HepG2 (cell line): ENCODE results near the gene SEC14L1. TPM values are rescaled to one million over a fixed set of nuclear protein-coding genes. Genes with fewer than 3 reads are reported as not detected.

Source experiments
- IKZF4 ChIP-seq: sonication (generic); formaldehyde crosslinking; IDR thresholded peaks from 2 replicates; pipeline ENCODE4 v1.5.1; 2020; ENCODE audit warnings: borderline replicate concordance, mild to moderate bottlenecking, low read depth, missing genetic modification reagents; ENCODE audit errors: not compliant biosample characterization
- NPAS2 ChIP-seq: sonication (generic); formaldehyde crosslinking; IDR thresholded peaks from 2 replicates; pipeline ENCODE4 v1.8.0; 2022; ENCODE audit warnings: mild to moderate bottlenecking, missing genetic modification reagents, borderline replicate concordance
- REXO4 ChIP-seq: sonication (generic); formaldehyde crosslinking; IDR thresholded peaks from 2 replicates; pipeline ENCODE4 v1.8.0; 2022; ENCODE audit warnings: missing genetic modification reagents, mild to moderate bottlenecking, borderline replicate concordance
- THRA ChIP-seq: sonication (generic); formaldehyde crosslinking; IDR thresholded peaks from 2 replicates; pipeline ENCODE4 v1.4.0; 2020; ENCODE audit warnings: missing genetic modification reagents, borderline replicate concordance
- ZBTB39 ChIP-seq: sonication (generic); formaldehyde crosslinking; IDR thresholded peaks from 2 replicates; pipeline ENCODE4 v1.5.0; 2020; ENCODE audit warnings: missing genetic modification reagents
- ZBTB49 ChIP-seq: sonication (generic); formaldehyde crosslinking; IDR thresholded peaks from 2 replicates; pipeline ENCODE4 v1.4.0; 2020; ENCODE audit warnings: missing genetic modification reagents, borderline replicate concordance
- ZGPAT ChIP-seq: IDR thresholded peaks from 2 replicates; pipeline ENCODE4 v1.6.1; 2016; ENCODE audit warnings: mild to moderate bottlenecking
- ZNF567 ChIP-seq: sonication (generic); formaldehyde crosslinking; IDR thresholded peaks from 2 replicates; pipeline ENCODE4 v1.8.1; 2023; ENCODE audit warnings: mild to moderate bottlenecking, missing genetic modification reagents, borderline replicate concordance
- polyA plus RNA-seq, 8 experiments: library from polyadenylated mRNA; depleted of rRNA in 3 of 8; stranded (reverse) in 7 of 8; unstranded in 1 of 8; fragments of >200 nt; fragmentation: Illumina TruSeq in 4 of 8; extraction: Trizol in 4 of 8; gene quantifications; 2 replicates each; pipeline versions ENCODE4 v1.2.1 to v1.2.3, GENCODE V29; 2011 to 2016; ENCODE audit warnings: low read depth in 4 of 8, missing spikeins in 1 of 8, mixed read lengths in 1 of 8; ENCODE audit not compliant: insufficient read depth in 1 of 8
- total RNA-seq, 5 experiments: library from RNA; depleted of rRNA; stranded (reverse); fragments of >200 nt; fragmentation: Illumina TruSeq; extraction: Trizol; gene quantifications; 2 replicates each; pipeline ENCODE4 v1.2.3, GENCODE V29; 2016; ENCODE audit warnings: low read depth in 1 of 5

The SEC14L1 gene
- total and polyA plus RNA-seq, 2 of the 13 experiments (the other 11 are each of a cell fraction or from before 2014, with no cell fraction given), result 26.3 to 43.9 TPM

- TF ChIP-seq ZGPAT (CRISPR knock-in tag) (peak; percentile 3; the same call in 1 of the 2 replicates), REXO4 (CRISPR knock-in tag) (no peak), THRA (CRISPR knock-in tag) (0 out of 2 replicates have a peak, but pooled peaks have one; percentile 9), ZBTB49 (CRISPR knock-in tag) (no peak), IKZF4 (CRISPR knock-in tag) (no peak), NPAS2 (CRISPR knock-in tag) (no peak), ZNF567 (CRISPR knock-in tag) (no peak), ZBTB39 (CRISPR knock-in tag) (no peak)
Measured at GRCh38 chr17:77111934-77112296, 28.9 kb upstream of the SEC14L1 start (continued).
